Kidney epithelial cell (primary cell): ENCODE measurements around the gene TEDC1. TPM values are rescaled to one million over a fixed set of nuclear protein-coding genes. Genes with fewer than 3 reads are reported as not detected.

ENCODE experiments used
- DNase-seq: peaks from one replicate; pipeline ENCODE4 v3.0.0-alpha.2; 2010; ENCODE audit warnings: low read depth
- H3K27me3 ChIP-seq: 2 replicates; pipeline ENCODE4 v1.6.0; 2011; ENCODE audit warnings: low read length; ENCODE audit not compliant: control insufficient read depth, insufficient read depth
- H3K36me3 ChIP-seq: 2 replicates; pipeline ENCODE4 v1.5.1; 2011; ENCODE audit warnings: low read length; ENCODE audit not compliant: control insufficient read depth, insufficient read depth
- H3K4me3 ChIP-seq: 2 replicates; pipeline ENCODE4 v1.5.1; 2011; ENCODE audit warnings: low read depth, mild to moderate bottlenecking, control low read depth, low read length
- total RNA-seq: library from RNA; depleted of rRNA; stranded (reverse); fragments of >200 nt; gene quantifications from 2 replicates; pipeline ENCODE4 v1.2.3, GENCODE V29; 2015
- TF ChIP-seq, protein P1 (sequence below): IDR thresholded peaks from 2 replicates; pipeline ENCODE4 v1.5.1; 2011; ENCODE audit warnings: mild to moderate bottlenecking, moderate library complexity, low read length, control low read depth, inconsistent platforms; ENCODE audit not compliant: insufficient read depth, poor library complexity, severe bottlenecking

The TEDC1 gene
- total RNA-seq, 1 donor from 2014 or later, result 7.1 TPM

DNA sequence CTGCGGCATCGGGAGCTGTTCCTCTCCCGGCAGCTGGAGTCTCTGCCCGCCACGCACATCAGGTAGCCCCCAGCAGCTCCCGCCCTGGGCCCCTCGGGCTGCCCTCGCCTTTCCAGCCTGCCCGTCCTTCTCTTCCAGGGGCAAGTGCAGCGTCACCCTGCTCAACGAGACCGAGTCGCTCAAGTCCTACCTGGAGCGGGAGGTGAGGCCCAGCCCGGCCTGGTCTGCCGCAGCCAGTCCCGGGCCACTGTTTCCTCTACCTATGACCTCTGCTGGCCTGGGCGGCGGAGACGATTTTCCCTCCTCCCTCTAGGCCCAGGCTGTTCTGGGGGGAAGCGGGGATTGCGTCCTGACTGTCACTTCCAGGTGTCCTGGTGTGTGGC lies 40.9 kb upstream of the TEDC1 start:
- TF ChIP-seq, protein P1, sequence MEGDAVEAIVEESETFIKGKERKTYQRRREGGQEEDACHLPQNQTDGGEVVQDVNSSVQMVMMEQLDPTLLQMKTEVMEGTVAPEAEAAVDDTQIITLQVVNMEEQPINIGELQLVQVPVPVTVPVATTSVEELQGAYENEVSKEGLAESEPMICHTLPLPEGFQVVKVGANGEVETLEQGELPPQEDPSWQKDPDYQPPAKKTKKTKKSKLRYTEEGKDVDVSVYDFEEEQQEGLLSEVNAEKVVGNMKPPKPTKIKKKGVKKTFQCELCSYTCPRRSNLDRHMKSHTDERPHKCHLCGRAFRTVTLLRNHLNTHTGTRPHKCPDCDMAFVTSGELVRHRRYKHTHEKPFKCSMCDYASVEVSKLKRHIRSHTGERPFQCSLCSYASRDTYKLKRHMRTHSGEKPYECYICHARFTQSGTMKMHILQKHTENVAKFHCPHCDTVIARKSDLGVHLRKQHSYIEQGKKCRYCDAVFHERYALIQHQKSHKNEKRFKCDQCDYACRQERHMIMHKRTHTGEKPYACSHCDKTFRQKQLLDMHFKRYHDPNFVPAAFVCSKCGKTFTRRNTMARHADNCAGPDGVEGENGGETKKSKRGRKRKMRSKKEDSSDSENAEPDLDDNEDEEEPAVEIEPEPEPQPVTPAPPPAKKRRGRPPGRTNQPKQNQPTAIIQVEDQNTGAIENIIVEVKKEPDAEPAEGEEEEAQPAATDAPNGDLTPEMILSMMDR, result no peak
- no peak overlapping the region for H3K4me3 ChIP-seq
- no peaks in the 10 kb centered on the region for H3K36me3 ChIP-seq
- H3K27me3 ChIP-seq, result no peaks in the 10 kb centered on the region
- DNase-seq, result no peak

DNA sequence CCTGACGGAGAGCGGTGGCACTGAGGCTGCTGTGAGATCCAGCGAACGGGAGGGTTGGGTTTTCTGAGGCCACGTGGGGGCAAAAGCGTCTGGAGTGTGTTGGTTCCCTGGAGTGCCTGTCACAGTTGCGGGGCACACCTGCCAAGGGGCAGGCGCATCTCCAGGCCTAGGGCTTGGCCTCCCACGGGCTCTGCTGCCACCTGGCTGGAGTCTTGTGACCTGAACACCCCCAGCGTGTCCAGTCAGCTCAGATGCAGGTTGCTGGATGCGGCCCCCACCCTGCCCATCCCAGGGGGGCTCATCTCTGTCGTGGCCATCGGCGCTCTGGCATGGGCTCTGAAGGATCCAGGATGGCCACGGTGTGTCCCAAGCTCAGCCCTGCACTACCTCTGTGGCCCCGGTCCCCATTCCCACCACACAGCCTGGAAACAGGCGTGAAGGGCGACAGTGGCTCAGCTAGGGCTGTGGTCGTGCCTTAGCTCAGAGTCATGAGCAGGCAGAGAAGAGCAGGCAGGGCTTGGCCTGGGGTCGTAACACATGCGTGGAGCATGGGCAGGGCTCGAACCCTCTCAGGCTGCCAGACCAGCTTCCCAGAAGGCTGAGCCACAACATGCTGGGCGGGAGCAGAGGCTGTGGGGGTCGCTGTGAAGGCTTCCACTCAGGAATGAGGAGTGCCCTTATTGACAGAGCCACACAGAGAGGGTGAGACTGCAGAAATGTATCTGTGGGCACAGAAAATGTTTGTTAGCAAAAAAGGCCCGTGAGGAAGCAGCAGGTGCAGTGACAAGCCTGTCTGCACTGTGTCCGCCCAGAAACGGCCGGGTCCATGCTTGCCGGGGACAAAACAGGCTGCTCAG lies 40.0 kb upstream of the TEDC1 start:
- DNase-seq, result no peak
- Histone ChIP-seq H3K36me3 (no peaks in the 10 kb centered on the region), H3K4me3 (no peak overlapping the region), H3K27me3 (no peaks in the 10 kb centered on the region)
- TF ChIP-seq, protein P1, result no peak

DNA sequence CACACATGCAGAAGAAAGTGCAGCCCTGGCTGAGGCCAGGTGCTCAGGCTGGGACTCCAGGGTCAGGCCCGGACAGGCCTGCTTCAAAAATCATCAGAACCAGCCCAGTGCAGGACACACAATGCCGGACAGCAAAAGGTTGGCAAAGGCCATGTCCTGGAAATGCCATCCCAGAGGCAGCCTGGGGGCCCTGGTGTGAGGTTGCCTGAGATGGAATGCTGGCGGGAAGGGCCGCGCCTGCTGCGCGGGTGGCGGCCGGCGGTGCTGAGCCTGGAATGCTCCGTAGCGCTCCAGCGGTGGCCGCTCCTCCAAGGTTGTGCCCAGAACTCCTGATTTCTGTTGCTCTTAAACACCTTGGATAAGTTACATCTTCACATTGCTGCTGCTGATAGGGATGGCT lies 38.1 kb upstream of the TEDC1 start:
- DNase-seq, result no peak
- H3K36me3 ChIP-seq, result no peaks in the 10 kb centered on the region
- H3K4me3 ChIP-seq, result no peak overlapping the region
- TF ChIP-seq, protein P1, result no peak
- H3K27me3 ChIP-seq, result no peaks in the 10 kb centered on the region

DNA sequence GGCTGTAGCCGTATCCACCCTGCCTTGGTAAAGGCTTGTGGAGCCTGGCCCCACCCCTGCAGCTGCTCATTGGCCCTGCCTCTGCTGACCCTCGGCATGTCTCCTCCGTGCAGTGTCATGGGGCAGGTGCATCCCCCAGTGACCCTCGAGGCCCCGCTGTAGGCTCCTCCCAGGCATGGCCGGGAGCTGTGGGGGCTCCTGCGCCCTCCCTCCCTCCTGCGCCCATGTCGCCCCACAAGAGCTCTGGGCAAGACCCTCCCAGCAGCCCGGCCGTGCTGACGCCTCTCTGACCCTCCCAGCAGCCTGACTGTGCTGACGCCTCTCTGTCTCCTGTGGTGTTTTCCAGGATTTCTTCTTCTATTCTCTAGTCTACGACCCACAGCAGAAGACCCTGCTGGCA lies 37.2 kb upstream of the TEDC1 start:
- H3K27me3 ChIP-seq, result no peaks in the 10 kb centered on the region
- DNase-seq, result no peak
- TF ChIP-seq, protein P1, result no peak
- no peaks in the 10 kb centered on the region for H3K36me3 ChIP-seq
- no peak overlapping the region for H3K4me3 ChIP-seq

DNA sequence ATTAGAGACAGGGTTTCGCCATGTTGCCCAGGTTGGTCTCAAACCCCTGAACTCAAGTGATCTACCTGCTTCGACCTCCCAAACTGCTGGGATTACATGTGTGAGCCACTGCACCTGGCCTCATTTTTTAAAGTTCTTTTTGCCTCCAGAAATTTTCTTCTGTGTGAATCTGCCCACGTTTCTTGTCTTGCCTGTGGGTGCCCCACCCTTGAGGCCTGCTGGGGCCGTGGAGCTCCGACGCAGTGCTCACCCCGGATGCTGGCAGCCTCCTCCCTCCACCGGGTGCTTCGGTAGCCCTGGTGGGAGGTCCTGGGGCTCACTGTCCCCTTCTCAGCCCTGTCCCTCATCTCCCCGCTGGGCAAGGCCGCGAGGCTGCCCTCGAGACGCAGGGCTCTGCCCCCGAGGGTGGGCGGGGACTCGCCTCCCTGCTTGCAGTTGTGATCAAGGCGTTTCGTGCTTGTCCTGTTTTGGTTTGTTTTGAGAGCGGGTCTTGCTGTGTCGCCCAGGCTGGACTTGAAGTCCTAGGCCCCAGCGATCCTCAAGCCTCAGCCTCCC lies 35.9 kb upstream of the TEDC1 start:
- H3K36me3 ChIP-seq, result no peaks in the 10 kb centered on the region
- DNase-seq, result no peak
- TF ChIP-seq, protein P1, result no peak
- H3K27me3 ChIP-seq, result no peaks in the 10 kb centered on the region
- H3K4me3 ChIP-seq, result no peak overlapping the region
